Epithelial cell of esophagus (primary cell): Measurements from ENCODE around the gene RGL1.

Experiments used
- DNase-seq: peaks from one replicate; pipeline ENCODE4 v3.0.0; 2010; ENCODE audit warnings: low read depth
- H3K4me3 ChIP-seq: 2 replicates; pipeline ENCODE4 v1.5.1; 2011; ENCODE audit warnings: mild to moderate bottlenecking, low read length, control low read depth
- TF ChIP-seq, protein P1 (sequence below): IDR thresholded peaks from 2 replicates; pipeline ENCODE4 v1.5.1; 2011; ENCODE audit warnings: low read depth, mild to moderate bottlenecking, low read length, control low read depth, inconsistent platforms; ENCODE audit not compliant: insufficient read depth; ENCODE audit errors: missing control alignments

Gene RGL1

DNA sequence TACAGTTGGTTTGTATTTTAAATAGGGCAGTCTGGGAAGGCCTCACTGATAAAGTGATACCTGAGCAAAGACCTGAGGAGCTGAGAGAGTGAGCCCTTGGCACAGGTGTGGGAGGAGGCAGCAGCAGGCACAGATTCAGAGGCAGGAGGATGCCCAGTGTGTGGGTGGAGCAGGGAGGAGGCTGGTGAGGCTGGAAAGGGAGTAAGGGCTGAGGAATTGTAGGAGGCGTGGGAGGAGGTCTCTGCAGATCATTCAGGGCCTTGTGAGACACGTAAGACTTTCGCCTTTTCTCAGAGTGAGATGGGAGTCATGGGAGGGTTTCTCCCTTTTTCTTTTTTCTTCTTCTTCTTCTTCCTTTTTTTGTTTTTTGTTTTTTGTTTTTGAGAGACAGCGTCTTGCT, 58.0 kb downstream of the RGL1 start:
- no peak for DNase-seq
- no peak overlapping the region for H3K4me3 ChIP-seq
- TF ChIP-seq, protein P1, sequence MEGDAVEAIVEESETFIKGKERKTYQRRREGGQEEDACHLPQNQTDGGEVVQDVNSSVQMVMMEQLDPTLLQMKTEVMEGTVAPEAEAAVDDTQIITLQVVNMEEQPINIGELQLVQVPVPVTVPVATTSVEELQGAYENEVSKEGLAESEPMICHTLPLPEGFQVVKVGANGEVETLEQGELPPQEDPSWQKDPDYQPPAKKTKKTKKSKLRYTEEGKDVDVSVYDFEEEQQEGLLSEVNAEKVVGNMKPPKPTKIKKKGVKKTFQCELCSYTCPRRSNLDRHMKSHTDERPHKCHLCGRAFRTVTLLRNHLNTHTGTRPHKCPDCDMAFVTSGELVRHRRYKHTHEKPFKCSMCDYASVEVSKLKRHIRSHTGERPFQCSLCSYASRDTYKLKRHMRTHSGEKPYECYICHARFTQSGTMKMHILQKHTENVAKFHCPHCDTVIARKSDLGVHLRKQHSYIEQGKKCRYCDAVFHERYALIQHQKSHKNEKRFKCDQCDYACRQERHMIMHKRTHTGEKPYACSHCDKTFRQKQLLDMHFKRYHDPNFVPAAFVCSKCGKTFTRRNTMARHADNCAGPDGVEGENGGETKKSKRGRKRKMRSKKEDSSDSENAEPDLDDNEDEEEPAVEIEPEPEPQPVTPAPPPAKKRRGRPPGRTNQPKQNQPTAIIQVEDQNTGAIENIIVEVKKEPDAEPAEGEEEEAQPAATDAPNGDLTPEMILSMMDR, result no peak

DNA sequence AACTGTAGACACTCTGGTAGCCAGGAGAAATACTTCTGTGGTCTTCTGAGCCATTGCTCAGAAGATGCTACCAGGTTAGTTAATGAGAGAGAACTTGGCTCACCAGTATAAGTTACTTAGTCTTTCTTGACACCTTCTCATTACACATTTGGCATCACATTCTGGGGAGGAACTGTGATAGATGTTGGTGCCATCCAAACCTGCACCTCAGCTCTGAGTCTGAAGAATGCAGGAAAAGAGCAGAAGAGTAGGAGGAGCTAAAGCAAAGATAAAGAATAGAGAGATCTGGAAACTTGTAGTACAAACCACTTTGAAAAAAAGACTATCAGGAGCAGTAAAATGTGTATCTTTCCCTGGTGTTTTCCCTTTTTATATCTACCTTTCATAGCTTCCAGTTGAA, 58.9 kb downstream of the RGL1 start:
- no peak for DNase-seq
- H3K4me3 ChIP-seq, result no peak overlapping the region
- TF ChIP-seq, protein P1, result no peak

DNA sequence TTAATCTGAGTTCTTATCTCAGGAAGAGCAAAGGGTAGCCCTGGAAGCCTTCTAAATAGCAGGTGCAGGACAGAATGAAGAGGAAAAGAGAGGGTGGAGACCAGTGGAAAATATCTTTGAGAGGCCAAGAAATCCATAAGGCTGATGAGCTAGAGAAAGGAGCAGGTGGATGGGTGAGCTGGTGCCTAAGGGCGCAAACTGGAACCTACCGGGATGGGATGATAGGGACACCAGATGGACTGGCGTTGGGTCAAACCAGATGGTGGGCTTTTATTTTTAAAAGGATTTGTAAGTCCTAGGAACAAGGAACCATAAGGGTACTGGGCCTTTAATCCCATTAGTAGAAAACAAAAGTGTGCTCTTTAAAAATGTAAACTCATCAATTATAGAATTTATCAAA, 59.7 kb downstream of the RGL1 start:
- TF ChIP-seq, protein P1, result no peak
- DNase-seq, result no peak
- no peak overlapping the region for H3K4me3 ChIP-seq

DNA sequence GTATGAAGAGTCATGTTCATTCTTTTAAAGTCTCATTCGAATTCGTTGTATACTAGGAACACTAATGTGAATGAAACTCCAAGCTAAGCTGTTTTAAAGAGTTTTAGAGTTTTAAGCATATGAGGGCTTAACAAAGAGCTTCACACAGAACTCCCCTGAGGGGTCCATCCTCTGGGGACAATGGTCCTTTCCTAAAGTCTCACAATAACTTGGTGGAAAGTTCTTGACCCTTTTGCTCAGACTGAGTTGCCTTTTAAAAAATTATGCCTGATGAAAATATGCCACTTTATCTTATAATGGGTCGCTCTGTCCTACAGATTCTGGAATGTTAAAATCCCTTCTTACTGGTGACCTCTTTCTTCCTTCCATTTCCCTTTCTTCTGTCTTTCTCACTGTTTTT, 64.3 kb downstream of the RGL1 start:
- TF ChIP-seq, protein P1, result no peak
- H3K4me3 ChIP-seq, result no peak overlapping the region
- no peak for DNase-seq

DNA sequence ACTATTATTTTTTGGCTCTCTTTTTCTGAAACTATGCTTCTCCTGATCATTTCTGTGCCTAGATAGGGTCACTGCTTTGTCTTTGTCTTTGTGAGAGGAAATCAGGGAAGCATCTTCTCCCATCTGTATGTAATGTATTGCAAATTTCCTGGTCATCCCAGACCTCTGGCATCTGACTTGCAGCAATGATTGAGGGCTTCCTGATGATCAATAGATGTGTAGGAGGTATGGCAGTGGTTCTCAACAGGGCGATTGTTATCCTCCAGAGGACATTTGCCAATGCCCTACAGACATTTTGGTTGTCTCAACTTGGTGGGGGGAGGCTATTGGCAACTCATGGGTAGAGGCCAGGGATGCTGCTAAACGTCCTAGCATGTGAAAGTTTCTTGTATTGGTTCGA, 64.7 kb downstream of the RGL1 start:
- H3K4me3 ChIP-seq, result no peak overlapping the region
- no peak for DNase-seq
- TF ChIP-seq, protein P1, result no peak

DNA sequence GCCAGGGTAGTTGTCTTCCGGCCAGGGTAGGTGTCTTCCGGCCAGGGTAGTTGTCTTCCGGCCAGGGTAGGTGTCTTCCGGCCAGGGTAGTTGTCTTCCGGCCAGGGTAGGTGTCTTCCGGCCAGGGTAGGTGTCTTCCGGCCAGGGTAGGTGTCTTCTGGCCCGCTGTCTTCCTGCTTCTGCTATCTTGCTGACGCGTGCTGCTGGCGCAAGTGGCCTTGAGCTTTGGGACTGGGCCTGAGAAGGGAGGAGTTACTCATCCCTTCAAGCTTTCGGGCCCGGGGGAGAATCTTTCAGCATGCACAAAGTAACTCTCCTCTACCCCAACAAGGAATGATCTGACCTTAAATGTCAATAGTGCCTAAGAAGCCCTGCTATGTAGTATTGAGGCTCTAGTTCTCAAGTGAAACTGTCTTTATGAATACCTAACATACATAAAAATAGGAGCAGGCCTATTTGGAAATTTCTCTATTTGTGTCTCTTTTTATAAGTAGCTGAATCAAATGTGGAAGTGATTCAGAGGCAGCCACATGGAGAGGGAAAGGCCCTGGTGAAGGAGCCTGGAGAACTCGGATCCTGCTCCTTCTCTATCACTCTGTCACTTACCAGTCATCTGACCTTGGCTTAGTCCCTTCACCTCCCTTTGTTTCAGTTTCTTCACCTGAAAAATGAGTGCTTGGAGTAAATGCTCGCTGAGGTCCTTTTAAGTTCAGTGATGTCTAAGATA, 65.6 kb downstream of the RGL1 start:
- peak; percentile 15 for DNase-seq
- TF ChIP-seq, protein P1, result no peak
- no peak overlapping the region for H3K4me3 ChIP-seq

DNA sequence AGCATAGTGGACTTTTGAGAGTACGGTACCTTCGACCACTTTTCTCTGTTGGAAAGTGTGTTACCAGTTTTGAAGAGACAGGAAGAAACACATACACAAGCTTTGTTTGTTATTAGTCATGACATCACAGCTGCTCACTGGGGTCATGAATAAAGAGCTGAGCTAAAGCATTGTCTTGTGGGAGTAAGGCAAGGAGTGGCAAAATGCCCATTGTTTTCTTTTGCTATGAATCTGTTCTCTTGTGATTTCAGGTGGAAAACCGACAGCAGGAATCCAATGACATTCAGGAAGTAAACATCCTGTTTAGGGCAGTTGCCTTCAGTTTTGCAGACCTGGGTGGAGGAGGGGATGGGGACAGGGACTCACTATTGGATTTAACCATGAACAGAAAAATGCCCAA, 66.2 kb downstream of the RGL1 start:
- no peak overlapping the region for H3K4me3 ChIP-seq
- peak; percentile 69 for DNase-seq
- TF ChIP-seq, protein P1, result no peak
